ENCODE measurements around the gene MFSD2A.
"Not testable (repeated sequence)": the region's sequence is repeated elsewhere in the genome, so short reads cannot be mapped to it uniquely, and the experiment has no call there.

Gene MFSD2A

GRCh38 chr1:40007481-40008034 is 52.6 kb downstream of the MFSD2A start:
- not testable (repeated sequence) for DNase-seq

- no peak for DNase-seq
Observed at GRCh38 chr1:40011198-40011597, 56.3 kb downstream of the MFSD2A start.

DNA sequence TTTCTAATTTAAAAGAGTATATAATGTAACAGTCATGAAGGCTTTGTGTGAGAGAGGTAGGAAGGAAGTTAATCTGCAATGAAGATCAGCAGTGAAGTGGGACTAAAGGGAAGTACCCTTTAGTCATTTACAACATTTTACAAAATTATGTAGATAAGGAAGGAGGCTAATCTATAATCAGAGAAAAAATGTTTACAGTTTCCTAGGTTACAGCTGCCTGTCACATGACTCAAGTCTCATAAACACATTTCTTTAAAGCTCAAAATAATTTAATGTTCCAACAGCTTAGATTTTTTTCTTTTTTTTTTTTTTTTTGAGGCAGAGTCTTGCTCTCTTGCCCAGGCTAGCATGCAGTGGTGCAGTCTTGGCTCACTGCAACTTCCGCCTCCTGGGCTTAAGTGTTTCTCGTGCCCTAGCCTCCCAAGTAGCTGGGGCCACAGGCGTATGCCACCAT is 59.3 kb downstream of the MFSD2A start:
- no peak for DNase-seq

DNA sequence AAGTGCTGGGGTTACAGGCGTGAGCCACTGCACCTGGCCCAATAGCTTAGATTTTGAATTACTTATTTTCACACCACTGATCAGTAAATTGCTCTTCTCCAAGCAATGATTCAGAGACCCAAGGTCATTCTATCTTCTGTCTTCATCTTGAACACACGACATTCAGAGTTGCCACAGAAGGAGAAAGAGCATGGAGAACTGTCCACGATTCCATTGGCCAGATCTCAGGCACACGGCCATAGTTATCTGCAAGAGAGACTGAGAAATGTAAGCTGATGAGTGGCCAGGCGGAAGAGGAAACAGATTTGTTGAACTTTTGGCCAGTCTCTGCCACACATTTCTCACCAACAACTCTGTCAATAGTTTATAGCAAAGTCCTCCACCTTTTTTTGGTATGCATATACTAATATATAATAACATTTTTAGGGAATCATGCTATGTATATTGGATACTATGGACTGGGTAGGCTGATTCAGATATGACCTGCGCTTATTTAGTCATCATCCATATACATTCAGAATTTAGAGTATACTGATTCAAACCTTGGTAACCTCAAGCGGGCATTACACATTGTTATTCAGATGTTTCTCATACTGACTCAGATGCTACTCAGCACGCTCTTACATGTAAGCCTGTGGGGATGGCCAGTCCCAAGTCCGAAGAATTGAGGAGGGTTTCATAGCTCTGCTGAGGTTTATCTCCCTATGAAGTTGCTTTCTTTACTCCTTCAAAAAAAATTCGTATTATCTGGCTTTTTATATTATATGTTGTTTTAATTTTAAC is 60.1 kb downstream of the MFSD2A start:
- no peak for DNase-seq

GRCh38 chr1:40017951-40018575 is 63.1 kb downstream of the MFSD2A start:
- no peak for DNase-seq
